AG20443 (cell line): ENCODE data around the gene FOXA2.

Experiments
- DNase-seq: peaks from one replicate; pipeline ENCODE4 v3.0.0; 2012; ENCODE audit warnings: low spot score, mixed read lengths

Gene FOXA2

GRCh38 chr20:22583773-22584521 lies 425 bp downstream of the FOXA2 start:
- DNase-seq, result no peak

GRCh38 chr20:22582964-22583772 lies 1.2 kb downstream of the FOXA2 start:
- DNase-seq, result no peak

GRCh38 chr20:22582386-22582963 lies 1.9 kb downstream of the FOXA2 start:
- DNase-seq, result no peak

GRCh38 chr20:22581437-22582385 lies 2.7 kb downstream of the FOXA2 start:
- DNase-seq, result no peak

- no peak for DNase-seq
These were observed 4.4 kb downstream of the FOXA2 start for GRCh38 chr20:22579711-22580697.

- no peak for DNase-seq
These were observed 5.3 kb downstream of the FOXA2 start for GRCh38 chr20:22579119-22579427.

- no peak for DNase-seq
These were observed 5.9 kb downstream of the FOXA2 start for GRCh38 chr20:22578221-22579118.

GRCh38 chr20:22577515-22578220 lies 6.7 kb downstream of the FOXA2 start:
- no peak for DNase-seq

- no peak for DNase-seq
These were observed 7.4 kb downstream of the FOXA2 start for GRCh38 chr20:22576733-22577514.

GRCh38 chr20:22576273-22576672 lies 8.1 kb downstream of the FOXA2 start:
- DNase-seq, result no peak

- DNase-seq, result no peak
These were observed 8.6 kb downstream of the FOXA2 start for GRCh38 chr20:22575737-22576136.

GRCh38 chr20:22575087-22575721 lies 9.2 kb downstream of the FOXA2 start:
- no peak for DNase-seq

GRCh38 chr20:22574545-22575086 lies 9.8 kb downstream of the FOXA2 start:
- DNase-seq, result no peak

GRCh38 chr20:22572491-22572890 lies 11.9 kb downstream of the FOXA2 start:
- no peak for DNase-seq

GRCh38 chr20:22572023-22572422 lies 12.3 kb downstream of the FOXA2 start:
- no peak for DNase-seq

GRCh38 chr20:22569353-22569752 lies 15.0 kb downstream of the FOXA2 start:
- no peak for DNase-seq

- no peak for DNase-seq
These were observed 15.5 kb downstream of the FOXA2 start for GRCh38 chr20:22568872-22569344.
